Ovary (tissue), 3 donors: ENCODE measurements around the gene ZNF587B.

Experiments
- EP300 ChIP-seq: sonication (generic); formaldehyde crosslinking; IDR thresholded peaks from one replicate; pipeline ENCODE4 v1.6.1; 2017; ENCODE audit warnings: antibody characterized with exemption
- POLR2A ChIP-seq: fragments of 450-650 bp; IDR thresholded peaks from one replicate; pipeline ENCODE4 v1.6.1; 2017; ENCODE audit warnings: antibody characterized with exemption, mild to moderate bottlenecking, moderate library complexity
- TF ChIP-seq, protein P1 (sequence below), 3 donors: fragments of 450-650 bp in 2 of 3; fragments of 200-600 bp in 1 of 3; IDR thresholded peaks; one replicate each; pipeline versions ENCODE4 v1.5.1 to v1.8.0; 2016 to 2022; ENCODE audit warnings: antibody characterized with exemption in 3 of 3, mild to moderate bottlenecking in 1 of 3
- donor health status: DM: no; HTN: no; CAD: no.

DNA sequence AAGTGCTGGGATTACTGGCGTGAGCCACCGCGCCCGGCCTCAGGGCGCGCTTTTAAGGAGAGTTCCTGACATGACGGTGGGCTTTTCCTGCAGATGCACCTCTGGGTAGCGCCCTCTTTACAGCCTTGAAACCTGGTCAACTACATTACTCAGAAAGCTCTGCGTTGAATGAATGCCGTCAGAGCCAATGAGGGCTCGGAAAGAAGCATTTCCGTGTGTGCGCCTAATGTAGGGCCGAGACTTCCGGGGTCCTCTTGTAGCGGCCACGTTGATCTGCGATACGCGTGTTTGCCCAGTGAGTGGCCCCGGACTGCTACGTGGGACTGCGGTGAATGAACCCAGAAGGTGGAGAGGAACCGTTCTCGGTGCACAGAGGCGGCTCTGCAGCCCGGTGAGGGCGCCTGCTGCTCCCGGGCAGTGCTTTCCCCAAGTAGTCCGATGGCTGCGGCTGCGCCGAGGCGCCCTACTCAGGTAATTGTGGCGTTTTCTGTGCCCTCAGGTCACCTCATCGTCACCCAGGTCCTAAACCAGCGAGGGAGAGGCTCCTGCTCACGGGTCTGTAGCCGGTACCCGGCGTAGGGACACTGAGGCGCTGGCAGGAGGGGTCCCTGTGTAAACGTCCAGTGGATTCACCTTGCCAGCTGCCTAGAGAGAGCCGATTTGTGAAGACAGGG lies 10.5 kb upstream of the ZNF587B start:
- TF ChIP-seq, protein P1, sequence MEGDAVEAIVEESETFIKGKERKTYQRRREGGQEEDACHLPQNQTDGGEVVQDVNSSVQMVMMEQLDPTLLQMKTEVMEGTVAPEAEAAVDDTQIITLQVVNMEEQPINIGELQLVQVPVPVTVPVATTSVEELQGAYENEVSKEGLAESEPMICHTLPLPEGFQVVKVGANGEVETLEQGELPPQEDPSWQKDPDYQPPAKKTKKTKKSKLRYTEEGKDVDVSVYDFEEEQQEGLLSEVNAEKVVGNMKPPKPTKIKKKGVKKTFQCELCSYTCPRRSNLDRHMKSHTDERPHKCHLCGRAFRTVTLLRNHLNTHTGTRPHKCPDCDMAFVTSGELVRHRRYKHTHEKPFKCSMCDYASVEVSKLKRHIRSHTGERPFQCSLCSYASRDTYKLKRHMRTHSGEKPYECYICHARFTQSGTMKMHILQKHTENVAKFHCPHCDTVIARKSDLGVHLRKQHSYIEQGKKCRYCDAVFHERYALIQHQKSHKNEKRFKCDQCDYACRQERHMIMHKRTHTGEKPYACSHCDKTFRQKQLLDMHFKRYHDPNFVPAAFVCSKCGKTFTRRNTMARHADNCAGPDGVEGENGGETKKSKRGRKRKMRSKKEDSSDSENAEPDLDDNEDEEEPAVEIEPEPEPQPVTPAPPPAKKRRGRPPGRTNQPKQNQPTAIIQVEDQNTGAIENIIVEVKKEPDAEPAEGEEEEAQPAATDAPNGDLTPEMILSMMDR (IDR thresholded peaks at IDR 0.05) = no peak
- TF ChIP-seq EP300 (no peak), POLR2A (peak; percentile 48)
